IMR-90 (cell line): ENCODE data around the gene CHST8. TPM values are rescaled to one million over a fixed set of nuclear protein-coding genes. Genes with fewer than 3 reads are reported as not detected.

Source experiments
- ATAC-seq: fragments of 200-7000 bp; cut with Tn5 transposase; 2 replicates; pipeline ENCODE4 v1.9.1; 2020; ENCODE audit warnings: low read depth, mild to moderate bottlenecking, moderate library complexity
- BruUV-seq: library from RNA; stranded (reverse); fragments of 400-500 nt; replicated peaks from 2 replicates; lab custom pipeline; 2021; lab: Mats Ljungman, UMichigan
- CTCF ChIA-PET: fragments of 300-600 bp; formaldehyde crosslinking; extraction: SDS; loops from one replicate; lab custom pipeline; 2021; ENCODE audit warnings: antibody characterized with exemption; lab: Yijun Ruan, JAX
- POLR2A ChIA-PET: fragments of 300-600 bp; sonication (Branson Sonifier 250); formaldehyde crosslinking; loops from one replicate; lab custom pipeline; 2022; ENCODE audit warnings: antibody characterized with exemption; ENCODE audit not compliant: unreplicated experiment; lab: Charles Lee
- DNase-seq: peaks from one replicate; pipeline ENCODE4 v3.0.0; 2013
- H2AFZ ChIP-seq: replicated peaks from 2 replicates; pipeline ENCODE3; 2013; ENCODE audit warnings: low read length, mild to moderate bottlenecking; ENCODE audit not compliant: poor library complexity
- H2AK5ac ChIP-seq: 2 replicates; pipeline ENCODE4 v1.6.1; 2013; ENCODE audit warnings: low read depth, low read length, inconsistent platforms
- H2AK9ac ChIP-seq: replicated peaks from 2 replicates; pipeline ENCODE3; 2013; ENCODE audit warnings: mild to moderate bottlenecking, low read depth, low read length, moderate library complexity; ENCODE audit not compliant: poor library complexity
- H2BK120ac ChIP-seq: 2 replicates; pipeline ENCODE4 v1.6.1; 2013; ENCODE audit warnings: low read depth, low read length, inconsistent platforms
- H2BK15ac ChIP-seq: 3 replicates; pipeline ENCODE4 v1.6.1; 2013; ENCODE audit warnings: low read depth, low read length, inconsistent platforms
- H2BK20ac ChIP-seq: 2 replicates; pipeline ENCODE4 v1.6.1; 2013; ENCODE audit warnings: low read depth, mild to moderate bottlenecking, inconsistent platforms, low read length, moderate library complexity
- H2BK5ac ChIP-seq: 2 replicates; pipeline ENCODE4 v1.6.1; 2013; ENCODE audit warnings: mild to moderate bottlenecking, low read depth, low read length, inconsistent platforms; ENCODE audit not compliant: poor library complexity, severe bottlenecking
- H3K14ac ChIP-seq: replicated peaks from 2 replicates; pipeline ENCODE4 v1.6.1; 2013; ENCODE audit warnings: low read depth, low read length, inconsistent platforms
- H3K18ac ChIP-seq: 2 replicates; pipeline ENCODE4 v1.6.1; 2013; ENCODE audit warnings: low read depth, low read length, control low read depth
- H3K23ac ChIP-seq: 2 replicates; pipeline ENCODE4 v1.6.1; 2013; ENCODE audit warnings: low read depth, low read length, inconsistent platforms
- H3K27ac ChIP-seq: 2 replicates; pipeline ENCODE4 v1.5.1; 2013; ENCODE audit warnings: mild to moderate bottlenecking, control low read depth, low read length; ENCODE audit not compliant: insufficient read depth
- H3K27me3 ChIP-seq: 2 replicates; pipeline ENCODE4 v1.6.1; 2013; ENCODE audit warnings: low read length; ENCODE audit not compliant: control insufficient read depth, insufficient read depth
- H3K36me3 ChIP-seq: 2 replicates; pipeline ENCODE4 v1.6.1; 2013; ENCODE audit warnings: low read length, mixed read lengths; ENCODE audit not compliant: control insufficient read depth, insufficient read depth
- H3K4ac ChIP-seq: 2 replicates; pipeline ENCODE4 v1.6.1; 2013; ENCODE audit warnings: low read depth, low read length, inconsistent platforms
- H3K4me1 ChIP-seq: 2 replicates; pipeline ENCODE4 v1.6.1; 2013; ENCODE audit warnings: low read length, mixed read lengths; ENCODE audit not compliant: control insufficient read depth, insufficient read depth
- H3K4me2 ChIP-seq: 2 replicates; pipeline ENCODE4 v1.6.1; 2013; ENCODE audit warnings: low read depth, mild to moderate bottlenecking, control low read depth, low read length, moderate library complexity
- H3K4me3 ChIP-seq: 2 replicates; pipeline ENCODE4 v1.5.1; 2013; ENCODE audit warnings: low read depth, mild to moderate bottlenecking, control low read depth, low read length, moderate library complexity; ENCODE audit not compliant: insufficient read depth
- H3K56ac ChIP-seq: 2 replicates; pipeline ENCODE4 v1.6.1; 2013; ENCODE audit warnings: low read length, inconsistent platforms; ENCODE audit not compliant: insufficient read depth; ENCODE audit errors: extremely low read depth
- H3K79me1 ChIP-seq, 2 experiments: 2 replicates each; pipeline ENCODE4 v1.6.1; 2013; ENCODE audit warnings: low read length in 2 of 2, inconsistent platforms in 1 of 2, low read depth in 1 of 2
- H3K9ac ChIP-seq: 2 replicates; pipeline ENCODE4 v1.6.1; 2013; ENCODE audit warnings: low read depth, low read length, control low read depth
- H3K9me1 ChIP-seq: 2 replicates; pipeline ENCODE4 v1.6.1; 2013; ENCODE audit warnings: low read length, inconsistent platforms; ENCODE audit not compliant: insufficient read depth
- H3K9me3 ChIP-seq: 2 replicates; pipeline ENCODE4 v1.6.1; 2013; ENCODE audit warnings: low read length; ENCODE audit not compliant: control insufficient read depth, insufficient read depth
- H4K20me1 ChIP-seq: 2 replicates; pipeline ENCODE4 v1.6.1; 2013; ENCODE audit warnings: low read length, inconsistent platforms; ENCODE audit not compliant: insufficient read depth
- H4K5ac ChIP-seq: 2 replicates; pipeline ENCODE4 v1.6.1; 2013; ENCODE audit warnings: mild to moderate bottlenecking, low read depth, low read length, control low read depth
- H4K8ac ChIP-seq, 2 experiments: 2 replicates each; pipeline ENCODE4 v1.6.1; 2013; ENCODE audit warnings: low read depth in 2 of 2, low read length in 2 of 2, control low read depth in 1 of 2, inconsistent platforms in 1 of 2
- H4K91ac ChIP-seq: 2 replicates; pipeline ENCODE4 v1.6.1; 2013; ENCODE audit warnings: low read depth, low read length, inconsistent platforms; ENCODE audit not compliant: insufficient read depth
- CHD1 ChIP-seq: IDR thresholded peaks from 2 replicates; pipeline ENCODE4 v1.6.1; 2012; ENCODE audit warnings: low read depth, low read length, improper control_type of control experiment
- MAZ ChIP-seq: IDR thresholded peaks from 2 replicates; pipeline ENCODE4 v1.6.1; 2012; ENCODE audit warnings: low read depth, mild to moderate bottlenecking, low read length, improper control_type of control experiment, moderate library complexity, borderline replicate concordance
- MXI1 ChIP-seq: IDR thresholded peaks from 2 replicates; pipeline ENCODE4 v1.6.1; 2012; ENCODE audit warnings: low read depth, mild to moderate bottlenecking, low read length, moderate library complexity, borderline replicate concordance
- WGBS, 2 experiments: methylation state at CpG; one replicate each; pipeline versions ENCODE4 v1.1.5 to v1.1.7; 2013; ENCODE audit warnings: missing lambda C conversion rate in 2 of 2; ENCODE audit not compliant: insufficient read length in 1 of 2; ENCODE audit errors: extremely low coverage in 2 of 2; 5-methylcytosine and 5-hydroxymethylcytosine counted together
- dilution Hi-C: fragments of 300-500 bp; cut with HindIII; formaldehyde crosslinking; loops from one replicate; pipeline ENCODE4 v1.14.3; 2018; ENCODE audit warnings: low sequenced_read_pairs; ENCODE audit not compliant: unreplicated experiment
- in situ Hi-C: fragments of 300-500 bp; cut with MboI; formaldehyde crosslinking; loops from 3 replicates; pipeline ENCODE4 v1.14.3; 2019; ENCODE audit warnings: low sequenced_read_pairs, inconsistent platforms, mixed read lengths
- intact Hi-C: fragments of 100-400 bp; cut with micrococcal nuclease; formaldehyde crosslinking; loops from 2 replicates; pipeline ENCODE4 v1.10.0; 2022
- polyA plus RNA-seq, 3 experiments: library from polyadenylated mRNA; depleted of rRNA; stranded (reverse); fragments of >200 nt; gene quantifications; 2 replicates each; pipeline ENCODE4 v1.2.3, GENCODE V29; 2012; ENCODE audit warnings: low replicate concordance in 1 of 3
- total RNA-seq: library from RNA; depleted of rRNA; stranded (reverse); fragments of >200 nt; gene quantifications from 2 replicates; pipeline ENCODE4 v1.2.3, GENCODE V29; 2012
- TF ChIP-seq, protein P1 (sequence below): fragments of 150-350 bp; IDR thresholded peaks from 2 replicates; pipeline ENCODE4 v1.6.1; 2017; ENCODE audit warnings: mild to moderate bottlenecking, antibody characterized with exemption, low read length, low read depth
- TF ChIP-seq, protein P2 (sequence below): fragments of 150-350 bp; IDR thresholded peaks from 2 replicates; pipeline ENCODE4 v1.6.1; 2016; ENCODE audit warnings: low read depth, mild to moderate bottlenecking, low read length, moderate library complexity, borderline replicate concordance

Gene CHST8
- total and polyA plus RNA-seq, 2 of the 4 experiments (the other 2 are of a cell fraction): not detected

DNA sequence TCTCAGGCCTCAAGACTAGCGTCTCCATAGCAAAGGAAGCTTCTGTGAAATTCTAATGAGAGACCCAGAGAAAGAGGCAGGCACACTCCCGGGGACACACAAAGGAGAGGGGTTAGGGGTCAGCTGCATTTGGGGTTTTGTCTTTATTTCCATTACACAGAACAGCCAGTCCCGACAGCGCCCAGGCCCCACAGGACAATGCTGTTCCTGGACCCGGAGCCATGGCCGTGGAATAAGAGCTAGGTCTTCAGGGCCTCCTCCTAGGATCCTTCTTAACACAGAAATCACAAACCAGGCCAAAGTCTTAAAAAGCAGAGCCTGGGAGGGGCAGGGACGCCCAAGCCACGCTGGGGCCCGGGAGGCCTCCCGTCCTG lies 197.7 kb downstream of the CHST8 start:
- dilution Hi-C loops: no loop called here
- Histone ChIP-seq H2BK120ac (no peak overlapping the region), H3K9me1 (no peaks in the 10 kb centered on the region), H3K4ac (0 out of 2 replicates have a peak overlapping the region, but pooled peaks have one; percentile 9), H4K91ac (no peak overlapping the region), H4K20me1 (no peaks in the 10 kb centered on the region), H2AK5ac (no peak overlapping the region), H3K56ac (no peak overlapping the region), H2BK5ac (no peak overlapping the region), H3K14ac (no peak overlapping the region), H3K36me3 (no peaks in the 10 kb centered on the region), H3K4me3 (no peak overlapping the region), H3K27me3 (no peaks in the 10 kb centered on the region), H3K18ac (no peak overlapping the region), H3K23ac (no peak overlapping the region), H3K4me1 (peaks cover 3% of the 10 kb centered on the region; the same call in 1 of the 2 replicates), H2AFZ (peak overlapping the region; percentile 83), H3K27ac (no peak overlapping the region), H3K4me2 (peak overlapping the region; percentile 37; the same call in 1 of the 2 replicates), H2BK15ac (no peak overlapping the region), H3K9me3 (no peaks in the 10 kb centered on the region), H2BK20ac (no peak overlapping the region), H4K8ac (peak overlapping the region in 1 of 2 experiments; percentile 38; a peak in 1 of 4 replicates), H4K5ac (no peak overlapping the region), H3K9ac (no peak overlapping the region), H3K79me1 (no peaks in the 10 kb centered on the region), H2AK9ac (no peak overlapping the region)
- WGBS, 2 experiments: 17% methylated on average over 4 of the region's 10 CpGs; no CpG with 5 or more reads in 1 of the 2 experiments
- no TSS peak for BruUV-seq
- TF ChIP-seq, protein P1, sequence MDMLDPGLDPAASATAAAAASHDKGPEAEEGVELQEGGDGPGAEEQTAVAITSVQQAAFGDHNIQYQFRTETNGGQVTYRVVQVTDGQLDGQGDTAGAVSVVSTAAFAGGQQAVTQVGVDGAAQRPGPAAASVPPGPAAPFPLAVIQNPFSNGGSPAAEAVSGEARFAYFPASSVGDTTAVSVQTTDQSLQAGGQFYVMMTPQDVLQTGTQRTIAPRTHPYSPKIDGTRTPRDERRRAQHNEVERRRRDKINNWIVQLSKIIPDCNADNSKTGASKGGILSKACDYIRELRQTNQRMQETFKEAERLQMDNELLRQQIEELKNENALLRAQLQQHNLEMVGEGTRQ: no peak
- TF ChIP-seq MXI1: no peak
- TF ChIP-seq, protein P2, sequence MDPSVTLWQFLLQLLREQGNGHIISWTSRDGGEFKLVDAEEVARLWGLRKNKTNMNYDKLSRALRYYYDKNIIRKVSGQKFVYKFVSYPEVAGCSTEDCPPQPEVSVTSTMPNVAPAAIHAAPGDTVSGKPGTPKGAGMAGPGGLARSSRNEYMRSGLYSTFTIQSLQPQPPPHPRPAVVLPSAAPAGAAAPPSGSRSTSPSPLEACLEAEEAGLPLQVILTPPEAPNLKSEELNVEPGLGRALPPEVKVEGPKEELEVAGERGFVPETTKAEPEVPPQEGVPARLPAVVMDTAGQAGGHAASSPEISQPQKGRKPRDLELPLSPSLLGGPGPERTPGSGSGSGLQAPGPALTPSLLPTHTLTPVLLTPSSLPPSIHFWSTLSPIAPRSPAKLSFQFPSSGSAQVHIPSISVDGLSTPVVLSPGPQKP: no peak
- TF ChIP-seq MAZ: no peak
- no peak for TF ChIP-seq CHD1
- POLR2A ChIA-PET: no interaction called here
- DNase-seq: no peak
- in situ Hi-C loops: no loop called here
- no peak for ATAC-seq
- CTCF ChIA-PET: interaction anchor here (1.1 kb wide), 1 partner anchor 42 kb away, joined by 10 read pairs; no protein-coding TSS in a partner anchor
- intact Hi-C loops: no loop called here
